ENCODE measurements around the gene PLD6. TPM values are rescaled to one million over a fixed set of nuclear protein-coding genes. Genes with fewer than 3 reads are reported as not detected.
A peak's percentile ranks its signal among the peaks of the same experiment; 100 is the strongest.
"Not testable (repeated sequence)": the region's sequence is repeated elsewhere in the genome, so short reads cannot be mapped to it uniquely, and the experiment has no call there.

The PLD6 gene, protein sequence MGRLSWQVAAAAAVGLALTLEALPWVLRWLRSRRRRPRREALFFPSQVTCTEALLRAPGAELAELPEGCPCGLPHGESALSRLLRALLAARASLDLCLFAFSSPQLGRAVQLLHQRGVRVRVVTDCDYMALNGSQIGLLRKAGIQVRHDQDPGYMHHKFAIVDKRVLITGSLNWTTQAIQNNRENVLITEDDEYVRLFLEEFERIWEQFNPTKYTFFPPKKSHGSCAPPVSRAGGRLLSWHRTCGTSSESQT
- total RNA-seq (1 to 10 TPM; 1.4 to 5.6 (median 3.7) TPM), polyA plus RNA-seq (1 to 10 TPM; 2.2 to 3.9 (median 3.0) TPM)
- long read RNA-seq, donor 1, result 0 reads
- long read RNA-seq, donor 2, partial matches to known transcripts, result 0 of 1 reads
- long read RNA-seq, donor 2, other reads (novel, unspliced or antisense), result 0 of 1 reads

DNA sequence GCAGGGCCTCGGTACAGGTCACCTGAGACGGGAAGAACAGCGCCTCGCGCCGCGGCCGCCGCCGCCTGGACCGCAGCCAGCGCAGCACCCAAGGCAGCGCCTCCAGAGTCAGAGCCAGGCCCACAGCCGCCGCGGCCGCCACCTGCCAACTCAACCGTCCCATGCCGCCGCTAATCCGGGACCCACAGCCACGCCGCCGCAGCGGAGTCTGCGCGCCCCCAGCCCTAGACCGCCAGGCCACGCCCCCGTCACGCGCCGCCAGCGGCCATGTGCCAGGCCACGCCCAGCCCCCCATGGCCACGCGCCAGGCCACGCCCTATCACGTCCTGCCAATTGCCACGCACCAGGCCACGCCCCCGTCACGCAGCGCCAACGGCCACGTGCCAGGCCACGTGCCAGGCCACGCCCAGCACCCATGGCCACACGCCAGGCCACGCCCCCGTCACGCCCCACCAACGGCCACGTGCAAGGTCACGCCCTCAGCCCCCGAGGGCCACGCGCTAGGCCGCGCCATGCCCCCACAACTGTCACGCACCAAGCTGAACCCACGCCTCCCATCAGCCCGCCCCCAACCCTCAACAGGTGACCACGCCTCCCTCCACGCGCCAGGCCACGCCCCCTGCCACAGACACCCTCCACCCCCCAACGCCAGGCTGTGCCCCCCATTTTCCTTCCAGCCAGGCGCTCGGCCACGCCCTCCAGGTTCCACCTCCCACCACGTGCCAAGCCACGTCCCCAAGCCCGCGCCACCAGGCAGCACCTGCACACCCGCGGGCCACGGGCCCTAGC, at the start of gene PLD6:
PLD6 (minus strand) TSS at position 210 of the 789 bp plus-strand sequence; CDS start at position 163, 47 bp downstream.
- DNase-seq, result peak; percentile 94
- peaks cover 0 to 34% (median 11%) of the 10 kb centered on the region in 6 donors for H3K36me3 ChIP-seq
- H3K27ac ChIP-seq, result peak within 1 kb of the TSS; percentile 13 to 84 (median 80)
- H3K9me3 ChIP-seq, result no peaks in the 10 kb centered on the region
- 20 to 47% (median 30%) methylated on average over 18 to 78 of the region's 78 CpGs for WGBS, 5 donors
- intact Hi-C loops (cut with DNase I; ENCODE audit: low total_unique reads), result no loop called here
- peak within 1 kb of the TSS; percentile 43 to 76 (median 52) for H3K4me3 ChIP-seq
- TF ChIP-seq, protein P1, sequence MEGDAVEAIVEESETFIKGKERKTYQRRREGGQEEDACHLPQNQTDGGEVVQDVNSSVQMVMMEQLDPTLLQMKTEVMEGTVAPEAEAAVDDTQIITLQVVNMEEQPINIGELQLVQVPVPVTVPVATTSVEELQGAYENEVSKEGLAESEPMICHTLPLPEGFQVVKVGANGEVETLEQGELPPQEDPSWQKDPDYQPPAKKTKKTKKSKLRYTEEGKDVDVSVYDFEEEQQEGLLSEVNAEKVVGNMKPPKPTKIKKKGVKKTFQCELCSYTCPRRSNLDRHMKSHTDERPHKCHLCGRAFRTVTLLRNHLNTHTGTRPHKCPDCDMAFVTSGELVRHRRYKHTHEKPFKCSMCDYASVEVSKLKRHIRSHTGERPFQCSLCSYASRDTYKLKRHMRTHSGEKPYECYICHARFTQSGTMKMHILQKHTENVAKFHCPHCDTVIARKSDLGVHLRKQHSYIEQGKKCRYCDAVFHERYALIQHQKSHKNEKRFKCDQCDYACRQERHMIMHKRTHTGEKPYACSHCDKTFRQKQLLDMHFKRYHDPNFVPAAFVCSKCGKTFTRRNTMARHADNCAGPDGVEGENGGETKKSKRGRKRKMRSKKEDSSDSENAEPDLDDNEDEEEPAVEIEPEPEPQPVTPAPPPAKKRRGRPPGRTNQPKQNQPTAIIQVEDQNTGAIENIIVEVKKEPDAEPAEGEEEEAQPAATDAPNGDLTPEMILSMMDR (IDR thresholded peaks at IDR 0.05 in 8 of 11, conservative IDR thresholded peaks at IDR 0.05 in 3 of 11), result no peak
- TF ChIP-seq POLR2A (IDR thresholded peaks at IDR 0.05) (no peak), POLR2AphosphoS5 (IDR thresholded peaks at IDR 0.05) (peak; percentile 61 to 88 (median 66))
- H3K4me1 ChIP-seq, result peaks cover 16 to 58% (median 34%) of the 10 kb centered on the region in 6 donors
- no peaks in the 10 kb centered on the region for H3K27me3 ChIP-seq (replicated peaks in 1 of 7)

DNA sequence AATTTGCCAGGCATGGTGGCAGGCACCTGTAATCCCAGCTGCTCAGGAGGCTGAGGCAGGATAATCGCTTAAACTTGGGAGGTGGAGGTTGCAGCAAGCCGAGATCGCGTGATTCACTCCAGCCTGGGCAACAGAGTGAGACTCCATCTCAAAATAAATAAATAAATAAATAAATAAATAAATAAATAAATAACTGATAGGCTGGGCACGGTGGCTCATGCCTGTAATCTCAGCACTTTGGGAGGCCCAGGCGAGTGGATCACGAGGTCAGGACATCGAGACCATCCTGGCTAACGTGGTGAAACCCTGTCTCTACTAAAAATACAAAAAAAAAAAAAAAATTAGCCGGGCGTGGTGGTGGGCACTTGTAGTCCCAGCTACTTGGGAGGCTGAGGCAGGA, 49.6 kb upstream of the PLD6 start:
- H3K36me3 ChIP-seq, result peaks cover 7 to 100% (median 94%) of the 10 kb centered on the region in 6 donors
- WGBS, 5 donors, result 89 to 95% (median 93%) methylated on average over 9 to 11 of the region's 11 CpGs
- H3K9me3 ChIP-seq; H3K4me1 ChIP-seq; H3K27me3 ChIP-seq (replicated peaks in 1 of 7); intact Hi-C loops (cut with DNase I; ENCODE audit: low total_unique reads); DNase-seq; H3K4me3 ChIP-seq; H3K27ac ChIP-seq: not testable (repeated sequence)

DNA sequence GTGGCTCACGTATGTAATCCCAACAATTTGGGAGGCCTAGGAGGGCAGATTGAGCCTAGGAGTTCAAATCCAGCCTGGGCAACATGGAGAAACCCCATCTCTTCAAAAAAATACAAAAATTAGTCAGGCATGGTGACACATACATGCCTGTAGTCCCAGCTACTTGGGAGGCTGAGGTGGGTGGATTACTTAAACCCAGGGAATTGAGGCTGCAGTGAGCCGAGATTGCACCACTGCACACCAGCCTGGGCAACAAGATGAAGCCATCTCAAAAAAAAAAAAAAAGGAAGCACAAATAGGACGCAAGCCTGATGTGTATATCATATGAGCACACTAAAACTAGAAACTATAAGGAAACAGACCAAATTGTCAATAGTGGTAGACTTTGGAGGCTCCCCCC, 47.9 kb upstream of the PLD6 start:
- intact Hi-C loops (cut with DNase I; ENCODE audit: low total_unique reads), result no loop called here
- DNase-seq, result no peak

DNA sequence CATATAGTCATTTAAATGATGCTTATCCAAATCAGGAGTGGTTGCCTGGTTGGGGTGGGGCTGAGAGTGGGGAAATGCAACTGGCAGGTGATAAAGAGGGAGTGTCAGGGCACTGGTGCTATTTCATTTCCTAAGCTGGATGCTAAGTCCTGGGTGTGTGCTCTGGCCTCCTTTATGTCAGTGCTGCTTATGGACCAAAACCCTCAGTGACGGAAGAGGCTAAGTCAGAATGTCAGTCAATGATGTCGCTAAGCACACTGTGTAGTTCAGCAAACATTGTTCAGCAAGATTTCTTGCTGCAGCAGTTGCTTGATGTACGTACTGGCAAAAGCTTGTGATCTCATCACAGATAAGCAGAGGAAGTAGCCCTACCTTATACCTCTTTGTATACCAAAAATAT, 47.3 kb upstream of the PLD6 start:
- DNase-seq, result no peak

More for the DNA sequence above, 47.9 kb upstream of the PLD6 start:
- Histone ChIP-seq H3K4me1 (no peaks in the 10 kb centered on the region), H3K36me3 (peaks cover 0 to 100% (median 91%) of the 10 kb centered on the region in 6 donors), H3K9me3 (no peaks in the 10 kb centered on the region), H3K27ac (peak overlapping the region in 1 of 8 donors; percentile 27), H3K27me3 (replicated peaks in 1 of 7) (no peaks in the 10 kb centered on the region), H3K4me3 (no peak overlapping the region)
- WGBS, 5 donors, result 75 to 90% (median 78%) methylated on average over 3 of the region's 3 CpGs
- TF ChIP-seq, protein P1 (IDR thresholded peaks at IDR 0.05 in 8 of 11, conservative IDR thresholded peaks at IDR 0.05 in 3 of 11), result no peak
- TF ChIP-seq POLR2AphosphoS5 (IDR thresholded peaks at IDR 0.05), result no peak
- no peak for TF ChIP-seq POLR2A (IDR thresholded peaks at IDR 0.05)

More for the DNA sequence above, 47.3 kb upstream of the PLD6 start:
- H3K9me3 ChIP-seq, result no peaks in the 10 kb centered on the region
- H3K27me3 ChIP-seq (replicated peaks in 1 of 7), result no peaks in the 10 kb centered on the region
- H3K4me1 ChIP-seq, result no peaks in the 10 kb centered on the region
- WGBS, 5 donors, result 87 to 96% (median 91%) methylated on average over 3 of the region's 3 CpGs
- H3K27ac ChIP-seq, result peak overlapping the region in 1 of 8 donors; percentile 27
- H3K36me3 ChIP-seq, result peaks cover 0 to 100% (median 91%) of the 10 kb centered on the region in 6 donors
- TF ChIP-seq POLR2A (IDR thresholded peaks at IDR 0.05) (no peak), POLR2AphosphoS5 (IDR thresholded peaks at IDR 0.05) (no peak)
- TF ChIP-seq, protein P1 (IDR thresholded peaks at IDR 0.05 in 8 of 11, conservative IDR thresholded peaks at IDR 0.05 in 3 of 11), result no peak
- no peak overlapping the region for H3K4me3 ChIP-seq
- intact Hi-C loops (cut with DNase I; ENCODE audit: low total_unique reads), result no loop called here

All from spleen (tissue), 13 donors.